Stimulated activated CD4-positive, alpha-beta T cell treated with anti-CD3 and anti-CD28 coated beads, Interleukin-4, amount 100 ng/mL, for 4 hours (primary cell): ENCODE data around the gene TMEM11.

Experiments
- DNase-seq, 2 experiments: peaks; one replicate each; pipeline ENCODE4 v3.0.0-alpha.2; 2020

Gene TMEM11, protein sequence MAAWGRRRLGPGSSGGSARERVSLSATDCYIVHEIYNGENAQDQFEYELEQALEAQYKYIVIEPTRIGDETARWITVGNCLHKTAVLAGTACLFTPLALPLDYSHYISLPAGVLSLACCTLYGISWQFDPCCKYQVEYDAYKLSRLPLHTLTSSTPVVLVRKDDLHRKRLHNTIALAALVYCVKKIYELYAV

DNA sequence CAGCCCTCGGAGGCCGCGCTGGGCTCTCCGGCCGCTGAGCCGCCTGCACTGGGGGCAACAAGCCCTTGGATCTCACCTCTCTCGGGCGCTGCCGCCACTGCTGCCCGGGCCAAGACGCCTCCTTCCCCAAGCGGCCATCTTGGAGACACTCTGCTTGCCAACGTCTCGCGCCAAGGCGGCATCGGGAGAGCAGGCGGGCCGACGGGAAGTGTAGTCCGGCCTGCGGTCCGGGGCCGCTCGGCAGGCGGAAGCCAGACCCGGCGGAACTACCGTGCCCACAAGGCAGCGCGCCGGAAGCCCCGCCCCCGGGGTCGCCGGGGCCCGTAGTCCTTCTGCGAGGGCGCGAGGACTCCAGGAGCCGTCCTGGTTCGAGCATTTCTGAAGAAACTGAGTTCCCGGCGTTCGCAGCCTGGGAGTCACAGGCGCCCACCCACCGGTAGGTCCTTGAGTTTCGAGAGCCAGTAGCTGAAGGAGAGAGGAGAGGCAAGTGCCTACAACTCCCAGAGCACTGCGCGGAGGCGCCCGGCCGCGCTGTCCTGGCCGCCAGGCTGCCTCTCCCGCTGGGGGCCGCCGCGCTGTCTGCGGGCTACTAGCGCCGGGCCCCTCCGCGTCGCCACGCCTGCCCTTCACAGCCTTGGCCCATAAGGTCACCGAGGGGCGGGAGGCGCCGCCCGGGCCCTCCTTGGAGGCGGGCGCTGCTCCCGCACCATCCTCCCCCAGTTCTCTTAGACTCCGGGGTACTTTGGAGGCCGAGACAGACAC is at the start of gene TMEM11:
Gene TMEM11, minus strand, starts transcription at position 147 of the 762 bp plus-strand sequence. Its CDS starts 9 bp downstream, at position 138.
- peak; percentile 95 for DNase-seq

DNA sequence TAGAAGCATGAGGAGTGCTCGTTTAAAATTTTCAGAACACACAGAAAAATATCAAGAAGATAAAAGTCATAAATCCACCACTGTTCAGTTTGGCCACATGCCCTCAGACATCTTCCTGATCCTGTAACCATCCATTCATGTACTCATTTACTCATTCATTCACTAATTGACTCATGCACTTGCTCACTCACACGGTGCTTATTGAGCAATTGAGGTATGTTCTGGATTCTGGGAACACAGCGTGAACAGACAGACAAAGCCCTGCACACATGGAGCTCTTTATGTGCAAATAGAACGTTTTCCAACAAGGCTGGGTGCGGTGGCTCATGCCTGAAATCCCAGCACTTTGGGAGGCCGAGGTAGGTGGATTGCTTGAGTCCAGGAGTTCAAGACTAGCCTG is 49.4 kb upstream of the TMEM11 start:
- no peak for DNase-seq

DNA sequence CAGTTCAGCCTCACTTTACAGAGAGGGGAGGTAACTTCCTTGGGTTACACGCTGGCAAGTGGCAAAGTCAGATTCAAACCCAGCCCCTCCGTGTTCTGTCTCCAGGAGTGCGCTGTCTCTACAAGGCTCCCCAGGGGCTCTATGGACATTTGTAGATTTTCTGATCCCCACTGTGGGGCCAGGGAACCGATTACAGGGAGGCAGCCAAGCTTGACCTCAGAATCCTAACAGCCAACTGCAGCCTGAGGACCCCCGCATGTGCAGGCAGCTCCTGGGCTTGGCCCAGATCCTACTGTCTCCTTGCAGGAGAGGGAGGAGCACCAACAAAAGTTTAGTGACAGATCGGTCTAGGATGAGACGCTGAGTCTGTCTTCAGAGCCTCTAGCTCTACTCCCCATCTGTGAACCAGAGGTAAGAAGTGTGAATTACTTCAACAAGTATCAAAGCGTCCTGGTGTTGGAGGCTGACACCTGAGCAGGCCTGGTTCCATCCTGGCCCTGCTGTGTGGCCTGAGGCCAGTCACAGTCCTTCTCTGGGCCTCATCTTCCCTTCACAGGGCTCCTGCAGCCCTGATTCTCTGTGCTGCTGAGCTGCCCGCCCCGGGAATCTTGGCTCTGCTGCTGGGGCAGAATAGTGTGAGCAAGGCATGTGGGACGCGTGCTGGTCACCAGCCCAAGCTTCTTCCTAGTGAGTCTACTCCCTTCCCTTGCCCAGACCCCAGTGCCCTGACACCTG is 48.5 kb upstream of the TMEM11 start:
- DNase-seq: no peak

DNA sequence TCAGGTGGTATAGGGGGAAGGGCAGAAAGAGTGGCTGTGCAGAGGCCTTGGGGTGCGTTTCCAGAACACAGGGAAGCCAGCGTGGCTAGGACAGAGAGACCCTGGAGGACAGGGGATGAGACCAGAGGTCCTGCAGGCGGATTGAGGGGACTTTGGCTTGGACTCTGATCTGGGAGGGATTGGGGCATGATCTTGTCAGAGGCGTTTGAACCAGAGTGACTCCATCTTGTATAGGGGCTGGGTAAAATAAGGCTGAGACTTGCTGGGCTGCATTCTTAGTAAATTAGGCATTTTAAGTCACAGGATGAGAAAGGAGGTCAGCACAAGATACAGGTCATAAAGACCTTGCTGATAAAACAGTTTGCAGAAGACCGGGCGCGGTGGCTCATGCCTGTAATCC is 44.6 kb upstream of the TMEM11 start:
- DNase-seq: no peak

DNA sequence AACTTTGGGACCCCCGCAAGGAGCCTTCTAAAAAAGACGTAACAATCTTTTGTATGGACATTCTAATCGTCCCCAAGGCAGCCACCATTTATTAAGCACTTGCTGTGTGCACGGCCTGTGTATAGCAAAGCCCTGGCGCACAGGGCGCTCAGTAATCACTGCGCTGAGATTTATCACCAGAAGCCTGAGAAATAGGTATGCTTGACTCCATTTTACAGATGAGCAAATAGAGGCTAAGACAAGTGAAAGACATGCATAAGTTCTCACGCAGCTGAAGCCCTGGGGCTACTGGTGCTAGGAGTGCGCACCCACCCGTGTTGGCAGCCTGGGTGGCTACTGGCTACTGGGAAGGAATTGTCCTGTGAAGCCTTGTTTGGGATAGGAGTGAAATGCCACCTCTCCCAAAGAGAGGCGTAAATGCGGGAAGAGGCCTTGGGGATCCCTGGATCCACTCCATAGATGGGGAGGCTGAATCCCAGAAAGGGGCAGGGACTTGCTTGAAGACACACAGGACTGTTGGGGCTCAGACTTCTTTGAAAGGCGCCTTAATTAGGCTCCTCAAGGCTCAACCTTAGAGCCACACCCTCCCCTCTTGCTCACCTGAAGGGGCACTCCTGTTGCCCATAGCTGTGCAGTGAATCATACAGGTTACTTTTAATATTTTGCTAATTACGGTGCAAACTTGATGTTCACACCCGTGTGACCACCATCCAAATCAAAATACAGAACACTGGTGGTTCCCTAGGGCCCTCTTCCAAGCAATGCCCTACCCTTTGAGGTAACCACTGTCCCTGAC is 39.9 kb upstream of the TMEM11 start:
- no peak for DNase-seq

DNA sequence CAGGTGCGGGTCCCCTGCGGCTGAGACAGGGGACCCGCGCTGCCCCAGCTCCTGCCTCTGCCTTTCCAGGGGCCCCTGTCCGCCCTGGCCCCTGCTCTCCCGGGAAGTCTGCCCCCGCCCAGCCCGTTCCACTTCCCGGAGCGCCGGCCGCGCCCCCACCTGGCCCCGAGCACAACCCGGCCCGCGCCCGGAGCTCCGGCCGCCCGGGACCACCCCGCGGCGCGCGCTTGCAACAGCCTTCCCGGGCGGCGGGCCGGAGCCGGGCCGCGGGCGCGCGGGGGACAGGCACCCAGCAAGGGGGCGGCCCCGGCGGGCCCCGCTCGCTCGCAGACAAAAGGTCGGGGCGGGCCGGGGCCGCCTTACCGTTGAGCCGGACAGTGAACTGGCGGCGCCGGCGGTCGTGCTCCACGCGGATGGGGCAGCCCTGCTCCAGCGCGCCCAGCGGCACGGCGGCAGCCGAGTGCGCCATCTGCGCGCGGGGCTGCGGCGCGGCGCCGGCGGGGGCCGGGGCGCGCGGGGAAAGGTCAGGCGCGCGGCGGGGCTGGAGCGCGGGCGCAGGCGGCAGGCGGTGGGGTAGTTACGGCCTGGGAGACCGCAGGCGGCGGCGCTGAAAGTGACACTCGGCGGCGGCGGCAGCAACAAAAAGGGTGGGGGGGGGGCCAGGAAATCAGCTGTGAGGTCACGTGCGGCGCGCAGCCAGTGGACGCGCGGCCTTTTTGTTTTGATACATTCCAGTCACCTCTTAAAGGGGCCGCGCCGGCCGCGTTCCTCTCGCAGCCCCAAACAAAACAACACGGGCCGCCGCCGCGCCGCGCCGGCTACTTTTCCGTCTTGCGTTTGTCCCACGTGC is 39.1 kb upstream of the TMEM11 start, which contains the start of gene NATD1:
Gene NATD1, minus strand, starts transcription at position 615 of the 850 bp plus-strand sequence. Its CDS starts 146 bp downstream, at position 469.
- peak; percentile 70 to 71 for DNase-seq

DNA sequence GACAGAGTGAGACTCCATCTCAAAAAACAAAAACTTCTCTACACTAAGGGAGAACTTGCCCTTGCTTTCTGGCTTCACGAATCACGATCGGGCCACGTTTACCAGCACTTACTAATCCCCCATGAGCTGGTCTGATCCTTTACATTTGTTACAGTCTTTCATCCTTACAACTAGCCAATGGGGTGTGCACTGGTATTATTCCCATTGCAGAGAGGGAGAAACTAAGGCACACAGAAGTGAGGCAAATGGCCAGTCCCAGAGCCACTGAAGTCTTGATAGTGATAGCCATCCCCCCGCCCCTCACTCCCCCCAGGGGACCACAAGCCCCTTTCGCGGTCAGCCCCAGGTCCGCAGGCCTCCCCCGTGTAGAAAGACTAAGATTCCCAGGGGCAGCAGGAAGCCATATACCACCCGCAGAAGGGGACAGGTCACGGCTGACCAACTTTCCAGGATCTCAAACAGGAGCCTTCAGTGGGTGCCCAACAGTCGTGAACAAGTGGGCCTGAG is 38.4 kb upstream of the TMEM11 start:
- no peak for DNase-seq

DNA sequence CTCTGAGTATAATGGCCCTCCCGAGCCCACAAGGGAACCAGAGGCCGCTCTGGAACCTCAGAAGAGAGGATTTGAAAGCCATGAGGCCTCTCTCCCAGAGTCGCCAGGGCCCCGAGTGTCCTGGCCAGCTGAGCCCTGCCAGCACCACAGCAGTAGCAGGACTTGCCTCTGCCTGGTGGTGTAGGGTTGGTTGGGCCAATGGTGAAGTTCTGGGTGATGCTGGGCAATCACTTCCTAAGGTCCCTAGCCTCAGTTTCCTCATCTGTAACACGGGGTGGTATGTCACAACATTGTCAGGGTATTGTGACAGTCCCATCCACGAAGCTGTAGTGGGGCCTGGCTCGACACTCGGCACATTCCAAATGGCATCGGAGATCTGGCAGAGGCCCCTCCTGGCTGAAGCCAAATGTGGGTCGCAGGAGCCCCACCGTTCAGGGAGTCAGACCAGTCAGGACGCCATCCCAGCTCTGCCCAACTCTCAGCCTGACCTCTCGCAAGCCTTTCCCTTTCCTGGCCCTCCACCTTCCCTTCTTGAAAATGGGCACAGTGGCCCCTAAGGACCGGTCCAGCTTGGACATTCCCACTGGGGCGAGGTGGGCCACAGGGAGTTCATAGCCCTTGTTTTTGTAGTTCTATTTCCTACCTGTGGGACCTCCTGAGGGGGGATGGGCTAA is 37.5 kb upstream of the TMEM11 start:
- DNase-seq: no peak

DNA sequence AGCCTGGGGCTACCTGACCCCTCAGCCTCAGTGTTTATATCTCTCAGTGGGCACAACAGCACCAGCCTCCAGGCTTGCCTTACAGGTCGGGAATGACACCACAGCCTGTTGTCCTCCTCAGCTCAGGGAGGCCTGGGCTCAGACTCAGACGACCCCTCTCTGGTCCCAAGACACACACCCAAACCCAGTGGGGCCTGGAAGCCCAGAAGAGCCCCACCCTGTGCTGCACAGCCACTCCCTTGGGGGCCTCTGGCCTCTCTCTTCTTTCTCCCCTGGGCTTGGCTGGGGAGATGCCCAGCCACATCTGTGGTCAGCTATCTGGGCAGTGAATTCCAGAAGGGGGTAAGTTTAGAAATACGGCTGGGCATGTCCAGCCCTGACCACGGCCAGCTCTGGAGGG is 36.9 kb upstream of the TMEM11 start:
- DNase-seq: no peak

DNA sequence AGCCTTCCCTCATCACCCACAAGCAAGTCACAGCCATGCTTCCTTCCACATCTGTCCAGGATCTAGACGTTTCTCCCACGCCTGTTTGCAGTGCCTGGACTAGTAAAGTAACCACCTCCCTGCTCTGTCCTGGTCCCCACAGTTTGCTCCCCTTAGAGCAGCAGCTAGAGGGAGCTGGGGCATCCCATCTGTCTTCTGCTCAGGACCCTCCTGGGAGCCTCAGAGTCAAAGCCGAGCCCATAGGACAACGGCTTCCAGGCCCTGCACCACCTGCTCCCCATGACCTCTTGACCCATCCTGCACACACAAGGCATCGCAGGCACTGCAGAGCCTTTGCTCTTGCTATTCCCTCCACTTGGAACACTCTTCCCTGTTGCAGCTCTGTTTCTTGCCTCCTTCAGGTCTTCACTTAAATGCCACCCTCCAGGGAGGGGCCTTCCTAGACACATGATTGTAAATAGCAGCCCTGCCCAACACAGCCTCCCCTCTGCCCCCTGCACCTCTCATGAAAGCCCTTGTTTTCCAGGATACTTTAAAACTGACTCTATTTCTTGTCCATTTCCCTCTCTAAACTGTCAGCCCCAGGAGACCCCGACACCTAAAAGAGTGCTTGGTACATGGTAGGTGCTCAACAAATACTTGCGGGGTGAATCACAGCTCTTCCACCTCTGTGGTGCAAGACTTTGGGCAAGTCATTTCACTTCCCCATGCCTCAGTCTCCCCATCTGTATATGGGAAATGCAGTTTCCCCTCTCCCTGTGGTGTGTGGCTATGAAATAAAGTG is 36.2 kb upstream of the TMEM11 start:
- no peak for DNase-seq

DNA sequence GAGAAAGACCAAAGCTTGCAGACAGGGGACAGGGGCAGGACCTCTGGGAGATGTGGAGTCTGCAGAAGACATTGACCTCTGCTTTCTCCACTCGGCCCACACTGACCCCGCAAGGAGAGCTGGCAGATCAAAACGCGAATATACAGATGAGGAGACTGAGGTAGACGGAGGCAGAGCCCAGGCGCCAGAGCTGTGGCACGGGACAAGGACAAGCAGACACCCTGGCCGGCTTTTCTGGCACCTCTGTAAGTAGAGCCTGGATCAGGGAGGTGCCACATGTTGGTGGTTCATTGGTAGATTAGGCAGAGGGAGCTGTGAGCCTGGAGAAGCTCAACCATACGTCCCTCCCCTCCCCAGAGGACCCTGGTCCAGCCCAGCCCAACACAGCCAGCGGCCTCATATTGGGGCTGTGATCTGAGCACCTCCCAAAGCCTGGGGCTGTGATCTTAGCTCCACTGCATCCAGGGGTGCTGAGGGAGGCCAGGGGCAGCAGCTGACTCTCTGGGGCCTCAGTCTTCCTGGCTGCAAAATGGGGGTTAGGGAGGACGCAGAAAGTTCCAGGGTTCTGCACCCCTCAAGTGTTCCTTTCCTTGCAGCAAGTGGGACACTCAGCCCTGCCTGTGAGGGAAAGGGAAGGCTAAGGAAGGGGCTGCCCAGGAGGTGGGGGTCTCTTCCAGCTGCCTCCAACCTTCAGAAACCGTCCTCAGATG is 35.3 kb upstream of the TMEM11 start:
- DNase-seq: no peak

DNA sequence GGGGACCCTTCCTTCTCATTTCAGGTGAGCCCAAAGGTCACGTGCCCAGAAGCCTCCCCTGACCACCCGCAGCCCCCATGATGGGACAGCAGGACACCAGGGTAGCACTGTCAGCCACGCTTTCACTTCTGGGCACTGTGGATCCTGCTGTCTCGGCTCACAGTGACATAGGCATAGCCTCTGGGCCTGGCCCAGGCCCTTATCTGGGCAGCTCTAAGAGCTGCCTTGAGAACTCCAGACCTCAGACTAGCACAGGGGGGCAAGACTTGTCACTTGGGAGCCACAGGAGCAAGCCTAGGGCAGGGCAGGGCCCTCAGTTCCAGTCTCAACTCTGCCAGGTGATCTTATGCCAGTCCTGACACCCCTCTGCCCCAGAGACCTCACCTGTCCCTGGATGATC is 34.5 kb upstream of the TMEM11 start:
- no peak for DNase-seq

DNA sequence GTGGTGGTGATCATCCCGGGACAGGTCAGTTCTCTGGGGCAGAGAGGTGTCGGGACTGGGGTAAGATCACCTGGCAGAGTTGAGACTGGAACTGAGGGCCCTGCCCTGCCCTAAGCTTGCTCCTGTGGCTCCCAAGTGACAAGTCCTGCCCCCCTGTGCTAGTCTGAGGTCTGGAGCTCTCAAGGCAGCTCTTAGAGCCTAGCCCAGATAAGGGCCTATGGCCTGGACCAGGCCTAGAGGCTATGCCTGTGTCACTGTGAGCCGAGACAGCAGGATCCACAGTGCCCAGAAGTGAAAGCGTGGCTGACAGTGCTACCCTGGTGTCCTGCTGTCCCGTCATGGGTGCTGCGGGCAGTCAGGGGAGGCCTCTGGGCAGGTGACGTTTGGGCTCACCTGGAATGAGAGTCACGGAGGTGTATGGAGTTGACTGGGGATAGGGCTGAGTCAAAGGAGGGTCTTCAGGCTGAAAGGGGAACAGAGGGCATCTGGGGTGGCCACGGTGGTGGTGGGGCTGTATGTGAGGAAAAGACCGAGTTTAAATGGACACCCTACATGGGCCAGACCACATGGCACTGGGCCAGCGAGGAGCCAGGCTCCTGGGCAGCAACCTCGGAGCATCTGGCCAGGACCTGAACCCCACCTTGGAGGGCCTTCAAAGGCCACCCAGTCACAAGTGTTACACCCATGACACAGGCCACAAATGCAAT is 33.7 kb upstream of the TMEM11 start:
- no peak for DNase-seq

DNA sequence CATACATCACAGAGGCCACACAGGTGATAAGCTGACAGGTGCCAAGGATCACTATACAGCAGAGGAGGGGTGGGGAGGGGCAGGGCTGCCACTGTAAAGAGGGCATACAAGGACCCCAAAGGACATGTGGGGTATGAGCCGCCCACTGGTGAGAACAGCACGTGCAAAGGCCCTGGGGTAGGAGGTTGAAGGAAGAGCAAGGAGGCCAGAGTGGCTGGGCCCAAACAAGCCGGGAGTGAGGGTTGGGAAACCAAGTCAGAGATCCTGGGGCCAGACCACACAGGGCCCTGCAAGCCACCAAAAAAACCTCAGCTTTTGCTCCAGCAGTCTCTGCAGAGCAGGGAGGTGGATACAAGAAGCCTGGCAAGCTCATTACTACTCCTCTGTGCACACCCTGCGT is 32.7 kb upstream of the TMEM11 start:
- DNase-seq: no peak

DNA sequence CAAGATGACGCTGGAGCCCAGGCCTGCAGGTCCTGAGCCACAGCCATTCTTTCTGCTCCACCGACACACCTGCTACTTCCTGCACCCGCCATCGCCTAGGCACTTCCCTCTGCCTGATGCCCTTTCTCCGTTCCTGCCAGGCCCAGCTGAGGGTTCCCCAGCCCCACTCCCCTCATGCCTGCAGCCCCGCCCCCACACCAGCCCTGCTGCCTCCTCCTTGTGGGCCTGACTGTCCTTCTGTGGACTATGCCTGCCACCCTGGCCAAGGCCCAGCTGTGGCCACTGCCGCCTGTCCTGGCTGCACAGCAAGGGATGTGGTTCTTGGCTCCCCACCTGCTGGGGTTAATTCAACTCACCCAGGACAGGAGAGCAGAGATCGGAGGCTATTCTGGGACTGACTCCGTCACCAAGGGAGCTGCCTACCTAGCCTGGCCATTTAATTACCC is 31.7 kb upstream of the TMEM11 start:
- DNase-seq: no peak

DNA sequence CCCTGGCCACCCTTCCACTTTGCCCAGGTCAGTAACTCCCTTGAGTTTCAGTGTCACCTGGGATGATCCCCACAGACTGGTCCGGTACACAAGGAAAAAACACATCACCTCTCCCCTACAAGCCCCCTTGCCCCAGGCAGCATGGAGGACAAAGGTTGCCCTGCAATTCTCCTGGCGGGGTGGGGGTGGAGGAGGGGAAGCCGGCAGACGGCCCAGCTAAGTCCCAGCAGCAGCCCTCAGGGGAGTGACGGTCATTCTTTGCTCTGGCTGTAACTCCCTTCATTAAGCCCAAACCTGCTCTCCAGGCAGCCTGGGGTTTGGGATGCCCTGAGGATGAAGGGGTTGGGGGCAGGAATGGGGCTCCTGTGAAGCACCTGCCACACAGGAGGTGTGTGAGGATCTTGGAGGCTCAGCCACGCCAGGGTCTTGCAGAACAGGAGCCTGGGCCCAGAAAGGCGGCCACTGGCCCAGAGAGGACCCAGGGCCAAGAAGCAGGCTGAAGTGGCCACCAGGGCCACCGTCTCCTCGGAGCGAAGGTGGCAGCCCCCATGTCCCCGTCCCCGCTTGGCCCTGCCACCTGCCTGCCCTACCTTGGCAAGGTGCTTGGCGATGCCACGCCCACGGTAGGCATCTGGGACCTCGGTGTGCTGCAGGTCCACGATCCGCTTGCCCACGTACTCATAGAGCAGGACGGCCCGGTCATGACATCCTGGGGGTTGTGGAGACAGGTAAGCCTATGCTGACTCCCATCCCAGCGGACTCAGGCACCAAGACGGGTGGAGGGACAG is 29.7 kb upstream of the TMEM11 start:
- DNase-seq: no peak

DNA sequence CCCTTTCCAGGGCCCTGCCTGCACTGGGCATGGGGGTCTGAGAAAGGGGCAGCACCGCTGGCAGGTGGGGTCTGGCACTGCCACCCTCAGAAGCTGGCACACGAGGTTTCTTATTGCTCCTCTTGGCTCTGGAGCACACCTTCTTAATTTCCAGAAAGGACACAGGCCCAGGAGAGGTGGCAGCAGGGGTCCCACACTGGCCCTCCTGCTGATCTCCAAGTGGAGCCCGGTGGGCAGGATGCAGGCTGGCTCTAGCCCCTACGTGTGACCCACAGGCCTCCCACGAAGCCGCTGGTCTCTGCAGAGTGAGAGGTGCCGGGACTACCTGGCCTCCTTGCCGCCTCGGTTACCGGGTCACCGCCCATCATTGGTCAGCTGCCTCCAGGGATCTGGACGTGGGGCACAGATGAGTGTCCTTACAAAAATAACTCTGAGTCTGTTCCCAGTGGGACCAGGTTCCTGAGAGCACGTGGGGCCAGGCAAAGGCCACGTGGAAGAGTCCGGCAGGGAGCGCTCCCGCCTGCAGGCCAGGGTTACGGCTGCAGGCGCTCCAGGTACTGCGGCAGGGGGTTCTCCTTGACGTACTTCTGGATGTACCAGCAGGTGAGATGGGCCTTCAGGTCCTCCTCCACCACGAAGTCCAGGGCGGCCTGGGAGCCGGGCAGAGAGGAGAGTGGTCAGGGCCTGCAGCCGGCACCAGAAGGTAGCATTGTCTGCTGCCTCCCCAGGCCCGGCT is 29.0 kb upstream of the TMEM11 start:
- no peak for DNase-seq
